ENCODE data around the gene MYOZ3. TPM values are rescaled to one million over a fixed set of nuclear protein-coding genes. Genes with fewer than 3 reads are reported as not detected.

MYOZ3 gene
- total RNA-seq, 1 experiment from 2014 or later: 1.7 TPM

DNA sequence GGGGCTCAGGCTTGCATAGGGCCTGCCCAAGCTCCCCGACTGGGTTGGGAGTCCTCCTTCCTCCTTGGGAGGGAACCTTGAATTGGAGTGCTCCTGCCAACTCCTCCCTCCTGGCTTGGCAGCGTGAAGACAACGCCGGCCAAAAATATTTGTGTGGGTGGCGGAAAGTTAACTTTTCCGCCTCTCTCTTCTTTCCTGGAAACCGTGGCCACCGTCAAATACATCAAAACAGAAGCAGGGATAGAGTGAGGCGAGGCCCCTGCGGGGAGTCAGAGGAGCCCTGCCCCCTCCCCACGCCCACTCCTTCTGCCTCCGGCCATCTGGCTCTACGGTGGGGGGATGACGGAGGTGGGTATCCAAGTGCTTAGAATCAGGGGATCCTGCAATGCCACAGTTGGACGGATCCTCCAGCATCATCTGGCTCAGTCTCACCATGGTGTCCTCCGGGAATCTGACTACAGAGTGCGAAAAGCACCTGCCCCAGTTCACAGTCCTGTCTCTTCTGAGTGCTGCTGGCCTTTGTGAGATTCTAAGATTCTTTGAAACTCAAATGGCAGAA, 45.8 kb upstream of the MYOZ3 start:
- H3K36me3 ChIP-seq (ENCODE audit: control insufficient read depth, insufficient read depth, low read length): no peaks in the 10 kb centered on the region
- no TSS peak for BruUV-seq (replicated peaks)
- intact Hi-C loops (cut with micrococcal nuclease; ENCODE audit: unreplicated experiment): no loop called here
- ChIA-PET CTCF (no interaction called here), POLR2A (no interaction called here)
- in situ Hi-C loops (cut with HindIII; ENCODE audit: low pct_unique_long_range_greater_than_20kb, low sequenced_read_pairs): no loop called here
- ATAC-seq (no peak), DNase-seq (ENCODE audit: low read depth, low spot score) (no peak)
- H3K4me3 ChIP-seq (ENCODE audit: low read depth in 2 of 2, low read length in 2 of 2): no peak overlapping the region
- TF ChIP-seq, protein P1, sequence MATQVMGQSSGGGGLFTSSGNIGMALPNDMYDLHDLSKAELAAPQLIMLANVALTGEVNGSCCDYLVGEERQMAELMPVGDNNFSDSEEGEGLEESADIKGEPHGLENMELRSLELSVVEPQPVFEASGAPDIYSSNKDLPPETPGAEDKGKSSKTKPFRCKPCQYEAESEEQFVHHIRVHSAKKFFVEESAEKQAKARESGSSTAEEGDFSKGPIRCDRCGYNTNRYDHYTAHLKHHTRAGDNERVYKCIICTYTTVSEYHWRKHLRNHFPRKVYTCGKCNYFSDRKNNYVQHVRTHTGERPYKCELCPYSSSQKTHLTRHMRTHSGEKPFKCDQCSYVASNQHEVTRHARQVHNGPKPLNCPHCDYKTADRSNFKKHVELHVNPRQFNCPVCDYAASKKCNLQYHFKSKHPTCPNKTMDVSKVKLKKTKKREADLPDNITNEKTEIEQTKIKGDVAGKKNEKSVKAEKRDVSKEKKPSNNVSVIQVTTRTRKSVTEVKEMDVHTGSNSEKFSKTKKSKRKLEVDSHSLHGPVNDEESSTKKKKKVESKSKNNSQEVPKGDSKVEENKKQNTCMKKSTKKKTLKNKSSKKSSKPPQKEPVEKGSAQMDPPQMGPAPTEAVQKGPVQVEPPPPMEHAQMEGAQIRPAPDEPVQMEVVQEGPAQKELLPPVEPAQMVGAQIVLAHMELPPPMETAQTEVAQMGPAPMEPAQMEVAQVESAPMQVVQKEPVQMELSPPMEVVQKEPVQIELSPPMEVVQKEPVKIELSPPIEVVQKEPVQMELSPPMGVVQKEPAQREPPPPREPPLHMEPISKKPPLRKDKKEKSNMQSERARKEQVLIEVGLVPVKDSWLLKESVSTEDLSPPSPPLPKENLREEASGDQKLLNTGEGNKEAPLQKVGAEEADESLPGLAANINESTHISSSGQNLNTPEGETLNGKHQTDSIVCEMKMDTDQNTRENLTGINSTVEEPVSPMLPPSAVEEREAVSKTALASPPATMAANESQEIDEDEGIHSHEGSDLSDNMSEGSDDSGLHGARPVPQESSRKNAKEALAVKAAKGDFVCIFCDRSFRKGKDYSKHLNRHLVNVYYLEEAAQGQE (IDR thresholded peaks at IDR 0.05; ENCODE audit: insufficient read depth in 1 of 2, low read depth in 2 of 2, low read length in 1 of 2): no peak
- TF ChIP-seq SIN3A (IDR thresholded peaks at IDR 0.05; ENCODE audit: borderline replicate concordance, insufficient read depth, low read depth, low read length) (no peak), TCF7L2 (IDR thresholded peaks at IDR 0.05; ENCODE audit: low read depth, low read length) (no peak), POLR2AphosphoS5 (IDR thresholded peaks at IDR 0.05; ENCODE audit: low read depth, low read length) (no peak)
- TF ChIP-seq, protein P2, sequence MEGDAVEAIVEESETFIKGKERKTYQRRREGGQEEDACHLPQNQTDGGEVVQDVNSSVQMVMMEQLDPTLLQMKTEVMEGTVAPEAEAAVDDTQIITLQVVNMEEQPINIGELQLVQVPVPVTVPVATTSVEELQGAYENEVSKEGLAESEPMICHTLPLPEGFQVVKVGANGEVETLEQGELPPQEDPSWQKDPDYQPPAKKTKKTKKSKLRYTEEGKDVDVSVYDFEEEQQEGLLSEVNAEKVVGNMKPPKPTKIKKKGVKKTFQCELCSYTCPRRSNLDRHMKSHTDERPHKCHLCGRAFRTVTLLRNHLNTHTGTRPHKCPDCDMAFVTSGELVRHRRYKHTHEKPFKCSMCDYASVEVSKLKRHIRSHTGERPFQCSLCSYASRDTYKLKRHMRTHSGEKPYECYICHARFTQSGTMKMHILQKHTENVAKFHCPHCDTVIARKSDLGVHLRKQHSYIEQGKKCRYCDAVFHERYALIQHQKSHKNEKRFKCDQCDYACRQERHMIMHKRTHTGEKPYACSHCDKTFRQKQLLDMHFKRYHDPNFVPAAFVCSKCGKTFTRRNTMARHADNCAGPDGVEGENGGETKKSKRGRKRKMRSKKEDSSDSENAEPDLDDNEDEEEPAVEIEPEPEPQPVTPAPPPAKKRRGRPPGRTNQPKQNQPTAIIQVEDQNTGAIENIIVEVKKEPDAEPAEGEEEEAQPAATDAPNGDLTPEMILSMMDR (IDR thresholded peaks at IDR 0.05): no peak
- no peaks in the 10 kb centered on the region for H3K27me3 ChIP-seq (ENCODE audit: control insufficient read depth, insufficient read depth, low read length)
- no peaks in the 10 kb centered on the region for H3K9me3 ChIP-seq (ENCODE audit: control insufficient read depth, insufficient read depth, low read depth, low read length)
- H3K4me1 ChIP-seq (ENCODE audit: control insufficient read depth, insufficient read depth, low read length): peaks cover 39% of the 10 kb centered on the region
- peak overlapping the region; percentile 48; the same call in 1 of the 2 replicates for H3K27ac ChIP-seq (ENCODE audit: low read length)

DNA sequence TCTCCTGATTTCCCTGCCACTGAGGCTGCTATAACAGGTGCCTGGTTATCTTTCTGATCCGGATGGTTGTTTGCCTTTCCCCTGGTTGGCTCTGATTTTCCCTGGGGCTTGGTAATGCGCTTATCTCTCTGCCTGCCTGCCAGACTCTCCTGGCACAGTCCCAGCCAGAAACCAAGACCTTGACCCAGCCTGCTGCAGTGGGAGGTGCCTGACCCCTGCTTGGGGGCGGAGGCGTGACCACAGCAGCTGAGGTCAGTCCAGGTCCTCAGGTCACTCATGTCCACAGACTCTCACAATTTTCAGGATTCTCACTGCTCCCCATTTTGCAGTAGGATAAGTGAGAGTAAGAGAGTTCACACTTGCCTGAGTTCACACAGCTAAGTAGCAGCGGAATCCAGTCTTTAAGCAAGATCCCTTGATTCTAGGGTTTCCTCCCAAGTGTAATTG, 45.0 kb upstream of the MYOZ3 start:
- intact Hi-C loops (cut with micrococcal nuclease; ENCODE audit: unreplicated experiment): no loop called here
- Histone ChIP-seq H3K27me3 (ENCODE audit: control insufficient read depth, insufficient read depth, low read length) (no peaks in the 10 kb centered on the region), H3K4me3 (ENCODE audit: low read depth in 2 of 2, low read length in 2 of 2) (no peak overlapping the region), H3K36me3 (ENCODE audit: control insufficient read depth, insufficient read depth, low read length) (no peaks in the 10 kb centered on the region), H3K4me1 (ENCODE audit: control insufficient read depth, insufficient read depth, low read length) (peaks cover 39% of the 10 kb centered on the region), H3K9me3 (ENCODE audit: control insufficient read depth, insufficient read depth, low read depth, low read length) (no peaks in the 10 kb centered on the region), H3K27ac (ENCODE audit: low read length) (peak overlapping the region; percentile 48; the same call in 1 of the 2 replicates)
- ATAC-seq: 0 out of 2 replicates have a peak, but pooled peaks have one; percentile 11
- no peak for DNase-seq (ENCODE audit: low read depth, low spot score)
- no TSS peak for BruUV-seq (replicated peaks)
- ChIA-PET CTCF (no interaction called here), POLR2A (no interaction called here)
- in situ Hi-C loops (cut with HindIII; ENCODE audit: low pct_unique_long_range_greater_than_20kb, low sequenced_read_pairs): no loop called here
- TF ChIP-seq, protein P1 (IDR thresholded peaks at IDR 0.05; ENCODE audit: insufficient read depth in 1 of 2, low read depth in 2 of 2, low read length in 1 of 2): no peak
- TF ChIP-seq SIN3A (IDR thresholded peaks at IDR 0.05; ENCODE audit: borderline replicate concordance, insufficient read depth, low read depth, low read length) (no peak), POLR2AphosphoS5 (IDR thresholded peaks at IDR 0.05; ENCODE audit: low read depth, low read length) (no peak), TCF7L2 (IDR thresholded peaks at IDR 0.05; ENCODE audit: low read depth, low read length) (no peak)
- TF ChIP-seq, protein P2 (IDR thresholded peaks at IDR 0.05): no peak
